K562 (cell line): Measurements from ENCODE around the gene BAIAP2. TPM values are rescaled to one million over a fixed set of nuclear protein-coding genes. Genes with fewer than 3 reads are reported as not detected.

Experiments used
- ATAC-seq: fragments of 200-7000 bp; cut with Tn5 transposase; 3 replicates; pipeline ENCODE4 v1.9.1; 2020; ENCODE audit warnings: moderate library complexity
- BruUV-seq: library from RNA; stranded (reverse); fragments of 400-500 nt; replicated peaks from 2 replicates; lab custom pipeline; 2021; lab: Mats Ljungman, UMichigan
- CTCF ChIA-PET: fragments of 300-600 bp; formaldehyde crosslinking; extraction: SDS; loops from one replicate; lab custom pipeline; 2021; ENCODE audit warnings: low intra/inter-chr PET ratio; lab: Yijun Ruan, JAX
- POLR2A ChIA-PET: fragments of 300-600, 350-650 bp; sonication (Branson Sonifier 250); formaldehyde crosslinking; extraction: SDS; loops from one replicate; lab custom pipeline; 2021; ENCODE audit warnings: antibody characterized with exemption, inconsistent platforms; lab: Yijun Ruan, JAX
- DNase-seq, 4 experiments: peaks; one replicate each; pipeline versions ENCODE4 v3.0.0 to v3.0.0-alpha.2; 2011 to 2018; ENCODE audit warnings: low spot score in 3 of 4, mixed read lengths in 3 of 4; ENCODE audit errors: extremely low read depth in 1 of 4
- FAIRE-seq: peaks from 2 replicates; lab custom pipeline; 2011; peaks lifted over from hg19 to GRCh38; lab: Jason Lieb, UNC
- H2AFZ ChIP-seq: 2 replicates; pipeline ENCODE4 v1.6.0; 2011; ENCODE audit warnings: low read depth, low read length, control low read depth, inconsistent platforms
- H3K27ac ChIP-seq: fragments of 200-600 bp; 3 replicates; pipeline ENCODE4 v1.8.0; 2011; ENCODE audit warnings: low read depth, mild to moderate bottlenecking, control low read depth, inconsistent platforms, low read length, moderate library complexity, mixed read lengths; ENCODE audit errors: extremely low read depth
- H3K27me3 ChIP-seq, 2 experiments: fragments of 300-600 bp in 1 of 2; 2 replicates in 1 of 2; 3 replicates in 1 of 2; pipeline versions ENCODE4 v1.6.0 to v1.8.0; 2011; ENCODE audit warnings: inconsistent platforms in 2 of 2, low read length in 2 of 2, mild to moderate bottlenecking in 1 of 2, mixed read lengths in 1 of 2, moderate library complexity in 1 of 2; ENCODE audit not compliant: control insufficient read depth in 2 of 2, insufficient read depth in 2 of 2
- H3K36me3 ChIP-seq: fragments of 300-600 bp; 3 replicates; pipeline ENCODE4 v1.8.0; 2011; ENCODE audit warnings: mild to moderate bottlenecking, low read length, inconsistent platforms; ENCODE audit not compliant: control insufficient read depth, insufficient read depth
- H3K4me1 ChIP-seq, 2 experiments: fragments of 200-600 bp in 1 of 2; replicated peaks in 1 of 2; 2 replicates in 1 of 2; 3 replicates in 1 of 2; pipeline versions ENCODE4 v1.5.1 to v1.8.0; 2011; ENCODE audit warnings: inconsistent platforms in 2 of 2, low read length in 2 of 2, mild to moderate bottlenecking in 1 of 2, mixed read lengths in 1 of 2, moderate library complexity in 1 of 2; ENCODE audit not compliant: control insufficient read depth in 2 of 2, insufficient read depth in 2 of 2
- H3K4me2 ChIP-seq: 2 replicates; pipeline ENCODE4 v1.6.1; 2011; ENCODE audit warnings: low read length, control low read depth, inconsistent platforms, mixed read lengths; ENCODE audit not compliant: insufficient read depth
- H3K4me3 ChIP-seq: fragments of 200-600 bp; sonication (generic), shearing (Covaris generic); 2 replicates; pipeline ENCODE4 v1.5.1; 2016; ENCODE audit warnings: control low read depth, inconsistent platforms
- H3K79me2 ChIP-seq: fragments of 200-600 bp; 3 replicates; pipeline ENCODE4 v1.8.0; 2011; ENCODE audit warnings: low read length, inconsistent platforms; ENCODE audit not compliant: control insufficient read depth, insufficient read depth
- H3K9ac ChIP-seq, 2 experiments: 2 replicates each; pipeline versions ENCODE4 v1.6.0 to v1.6.1; 2011; ENCODE audit warnings: low read depth in 2 of 2, low read length in 2 of 2, control low read depth in 1 of 2, inconsistent platforms in 1 of 2, mild to moderate bottlenecking in 1 of 2, mixed read lengths in 1 of 2; ENCODE audit not compliant: insufficient read depth in 1 of 2
- H3K9me1 ChIP-seq: one replicate; pipeline ENCODE4 v1.6.0; 2011; ENCODE audit warnings: inconsistent platforms, mild to moderate bottlenecking, low read length, moderate library complexity; ENCODE audit not compliant: control insufficient read depth, insufficient read depth
- H3K9me3 ChIP-seq: replicated peaks from 2 replicates; pipeline ENCODE4 v1.5.1; 2011; ENCODE audit warnings: low read depth, low read length, inconsistent platforms; ENCODE audit not compliant: control insufficient read depth, insufficient read depth
- H4K20me1 ChIP-seq: replicated peaks from 2 replicates; pipeline ENCODE4 v1.6.1; 2011; ENCODE audit warnings: low read length, inconsistent platforms, mixed read lengths; ENCODE audit not compliant: control insufficient read depth, insufficient read depth
- CCAR2 ChIP-seq: fragments of 200-400 bp; formaldehyde crosslinking; IDR thresholded peaks from 2 replicates; pipeline ENCODE4 v1.6.1; 2017; ENCODE audit warnings: mild to moderate bottlenecking, low read depth, low read length
- DDX20 ChIP-seq: fragments of 450-650 bp; IDR thresholded peaks from 2 replicates; pipeline ENCODE4 v1.6.1; 2016; ENCODE audit warnings: missing genetic modification characterization, low read depth, mild to moderate bottlenecking, missing compliant biosample characterization, moderate library complexity
- MCM3 ChIP-seq: fragments of 450-650 bp; IDR thresholded peaks from 2 replicates; pipeline ENCODE4 v1.6.1; 2016
- MXI1 ChIP-seq: IDR thresholded peaks from 2 replicates; pipeline ENCODE4 v1.6.1; 2011; ENCODE audit warnings: low read depth, mild to moderate bottlenecking, improper control_type of control experiment, low read length
- NBN ChIP-seq: fragments of 450-650 bp; IDR thresholded peaks from 2 replicates; pipeline ENCODE4 v1.6.1; 2016; ENCODE audit warnings: low read depth, mild to moderate bottlenecking
- NFE2L1 ChIP-seq: fragments of 450-650 bp; IDR thresholded peaks from 2 replicates; pipeline ENCODE4 v1.6.1; 2016; ENCODE audit warnings: missing genetic modification characterization, low read depth, mild to moderate bottlenecking, missing compliant biosample characterization, moderate library complexity, borderline replicate concordance
- NFYB ChIP-seq: IDR thresholded peaks from 2 replicates; pipeline ENCODE4 v1.6.1; 2011; ENCODE audit warnings: mild to moderate bottlenecking, moderate library complexity; ENCODE audit not compliant: insufficient read length; ENCODE audit errors: extremely low read depth
- SOX6 ChIP-seq: fragments of 450-650 bp; IDR thresholded peaks from 2 replicates; pipeline ENCODE4 v1.6.1; 2014; ENCODE audit warnings: mild to moderate bottlenecking
- XRCC3 ChIP-seq: fragments of 450-650 bp; IDR thresholded peaks from 2 replicates; pipeline ENCODE4 v1.6.1; 2017; ENCODE audit warnings: mild to moderate bottlenecking, moderate library complexity
- ZKSCAN1 ChIP-seq: fragments of 150-350 bp; IDR thresholded peaks from 2 replicates; pipeline ENCODE4 v1.6.1; 2016; ENCODE audit warnings: low read depth, low read length
- ZKSCAN8 ChIP-seq: fragments of 200-800 bp; sonication (Bioruptor generic); IDR thresholded peaks from 2 replicates; pipeline ENCODE4 v1.6.1; 2016; ENCODE audit warnings: missing genetic modification characterization, missing compliant biosample characterization
- ZNF586 ChIP-seq: fragments of 450-650 bp; formaldehyde crosslinking; conservative IDR thresholded peaks from 2 replicates; pipeline ENCODE4 v1.4.0; 2020; ENCODE audit warnings: mild to moderate bottlenecking, moderate library complexity
- WGBS: fragments of 100-300 bp; shearing (Covaris generic); methylation state at CpG from one replicate; pipeline ENCODE4 v1.1.6; 2016; ENCODE audit warnings: low coverage, mixed read lengths; ENCODE audit not compliant: insufficient coverage; ENCODE audit errors: missing lambda C conversion rate; 5-methylcytosine and 5-hydroxymethylcytosine counted together
- in situ Hi-C: fragments of 300-500 bp; cut with MboI; formaldehyde crosslinking; loops from 4 replicates; pipeline ENCODE4 v1.15.0; 2018; ENCODE audit warnings: inconsistent platforms, mixed read lengths
- intact Hi-C: fragments of 100-400 bp; cut with micrococcal nuclease; formaldehyde crosslinking; loops from 2 replicates; pipeline ENCODE4 v1.14.2; 2022
- polyA plus RNA-seq, 8 experiments: library from polyadenylated mRNA; depleted of rRNA in 4 of 8; stranded (reverse) in 5 of 8; unstranded in 3 of 8; fragments of >200 nt; fragmentation: Nextera tagmentation in 2 of 8; fragmentation: Illumina TruSeq in 1 of 8; extraction: Ambion mirVana in 2 of 8; extraction: Trizol in 1 of 8; gene quantifications; 2 replicates each; pipeline versions ENCODE4 v1.2.1 to v1.2.3, GENCODE V29; 2011 to 2014; ENCODE audit warnings: inconsistent platforms in 1 of 8, missing spikeins in 1 of 8
- total RNA-seq, 7 experiments: library from RNA; depleted of rRNA in 6 of 7; stranded (reverse); fragments of >200 nt in 6 of 7; fragmentation: Illumina TruSeq in 2 of 7; extraction: Trizol in 2 of 7; gene quantifications; 2 replicates each; pipeline versions ENCODE4 v1.2.1 to v1.2.3, GENCODE V29; 2011 to 2021; ENCODE audit warnings: low replicate concordance in 1 of 7
- TF ChIP-seq, protein P1 (sequence below): fragments of 250-450 bp; sonication (Bioruptor Pico); IDR thresholded peaks from 2 replicates; pipeline ENCODE4 v1.5.0; 2021
- TF ChIP-seq, protein P2 (sequence below): sonication (generic); formaldehyde crosslinking; IDR thresholded peaks from 2 replicates; pipeline ENCODE4 v1.8.0; 2022; ENCODE audit warnings: mild to moderate bottlenecking, missing genetic modification reagents
- TF ChIP-seq, protein P3 (sequence below), 3 experiments: IDR thresholded peaks in 2 of 3; conservative IDR thresholded peaks in 1 of 3; 2 replicates each; pipeline ENCODE4 v1.5.1; 2011 to 2012; ENCODE audit warnings: low read length in 3 of 3, mild to moderate bottlenecking in 3 of 3, control low read depth in 2 of 3, improper control_type of control experiment in 1 of 3, inconsistent platforms in 1 of 3, low read depth in 1 of 3, mixed read lengths in 1 of 3, moderate library complexity in 1 of 3; ENCODE audit not compliant: insufficient read depth in 2 of 3
- TF ChIP-seq, protein P4 (sequence below): fragments of 250-450 bp; sonication (Bioruptor Pico); IDR thresholded peaks from 2 replicates; pipeline ENCODE4 v1.4.0; 2020; ENCODE audit warnings: mild to moderate bottlenecking, moderate library complexity

The BAIAP2 gene
- total and polyA plus RNA-seq, 9 of the 15 experiments (the other 6 are each of a cell fraction or from before 2014, with no cell fraction given): 2.3 to 51.6 (median 18.4) TPM

DNA sequence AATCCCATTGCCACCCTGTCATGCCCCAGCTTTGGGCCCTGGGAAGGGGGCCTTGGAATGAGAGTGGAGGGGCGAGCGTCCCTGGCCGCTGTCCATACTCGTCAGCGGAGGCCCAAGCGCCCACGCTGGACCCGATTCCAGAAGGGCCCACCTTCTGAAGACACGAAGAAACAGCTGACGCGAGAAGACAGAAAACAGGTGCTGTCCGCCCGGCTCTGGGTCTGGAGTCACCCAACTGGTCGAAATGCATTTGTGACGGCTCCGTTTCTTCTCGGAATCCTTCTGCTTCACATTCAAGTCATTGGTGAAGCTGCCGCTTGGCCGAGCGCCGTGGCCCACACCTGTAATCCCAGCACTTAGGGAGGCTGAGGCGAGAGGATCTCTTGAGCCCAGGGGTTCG lies 77.5 kb downstream of the BAIAP2 start:
- H4K20me1 ChIP-seq: 0 out of 2 replicates have a peak, but pooled peaks cover 6% of the 10 kb centered on the region
- no peaks in the 10 kb centered on the region for H3K27me3 ChIP-seq
- FAIRE-seq: no peak
- H3K4me3 ChIP-seq: no peak overlapping the region
- H3K9ac ChIP-seq: peak overlapping the region in 1 of 2 experiments; percentile 28; a peak in 1 of 4 replicates
- POLR2A ChIA-PET: interaction anchor here (0.6 to 1.2 kb wide), 3 partner anchors 14 to 126 kb away, joined by 3 to 5 read pairs (median 3); partner anchors contain the start of genes NDUFAF8 and TEPSIN
- no peaks in the 10 kb centered on the region for H3K79me2 ChIP-seq
- in situ Hi-C loops: no loop called here
- H3K27ac ChIP-seq: no peak overlapping the region
- no peak for TF ChIP-seq ZKSCAN8 (CRISPR knock-in tag)
- no peak for TF ChIP-seq CCAR2
- TF ChIP-seq, protein P1, sequence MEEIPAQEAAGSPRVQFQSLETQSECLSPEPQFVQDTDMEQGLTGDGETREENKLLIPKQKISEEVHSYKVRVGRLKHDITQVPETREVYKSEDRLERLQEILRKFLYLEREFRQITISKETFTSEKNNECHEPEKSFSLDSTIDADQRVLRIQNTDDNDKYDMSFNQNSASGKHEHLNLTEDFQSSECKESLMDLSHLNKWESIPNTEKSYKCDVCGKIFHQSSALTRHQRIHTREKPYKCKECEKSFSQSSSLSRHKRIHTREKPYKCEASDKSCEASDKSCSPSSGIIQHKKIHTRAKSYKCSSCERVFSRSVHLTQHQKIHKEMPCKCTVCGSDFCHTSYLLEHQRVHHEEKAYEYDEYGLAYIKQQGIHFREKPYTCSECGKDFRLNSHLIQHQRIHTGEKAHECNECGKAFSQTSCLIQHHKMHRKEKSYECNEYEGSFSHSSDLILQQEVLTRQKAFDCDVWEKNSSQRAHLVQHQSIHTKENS: no peak
- no peak for TF ChIP-seq NFE2L1 (tag)
- TF ChIP-seq, protein P2, sequence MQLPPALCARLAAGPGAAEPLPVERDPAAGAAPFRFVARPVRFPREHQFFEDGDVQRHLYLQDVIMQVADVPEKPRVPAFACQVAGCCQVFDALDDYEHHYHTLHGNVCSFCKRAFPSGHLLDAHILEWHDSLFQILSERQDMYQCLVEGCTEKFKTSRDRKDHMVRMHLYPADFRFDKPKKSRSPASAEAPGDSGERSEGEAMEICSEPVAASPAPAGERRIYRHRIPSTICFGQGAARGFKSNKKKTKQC: no peak
- no peak for TF ChIP-seq DDX20 (tag)
- TF ChIP-seq MXI1: no peak
- TF ChIP-seq, protein P3, sequence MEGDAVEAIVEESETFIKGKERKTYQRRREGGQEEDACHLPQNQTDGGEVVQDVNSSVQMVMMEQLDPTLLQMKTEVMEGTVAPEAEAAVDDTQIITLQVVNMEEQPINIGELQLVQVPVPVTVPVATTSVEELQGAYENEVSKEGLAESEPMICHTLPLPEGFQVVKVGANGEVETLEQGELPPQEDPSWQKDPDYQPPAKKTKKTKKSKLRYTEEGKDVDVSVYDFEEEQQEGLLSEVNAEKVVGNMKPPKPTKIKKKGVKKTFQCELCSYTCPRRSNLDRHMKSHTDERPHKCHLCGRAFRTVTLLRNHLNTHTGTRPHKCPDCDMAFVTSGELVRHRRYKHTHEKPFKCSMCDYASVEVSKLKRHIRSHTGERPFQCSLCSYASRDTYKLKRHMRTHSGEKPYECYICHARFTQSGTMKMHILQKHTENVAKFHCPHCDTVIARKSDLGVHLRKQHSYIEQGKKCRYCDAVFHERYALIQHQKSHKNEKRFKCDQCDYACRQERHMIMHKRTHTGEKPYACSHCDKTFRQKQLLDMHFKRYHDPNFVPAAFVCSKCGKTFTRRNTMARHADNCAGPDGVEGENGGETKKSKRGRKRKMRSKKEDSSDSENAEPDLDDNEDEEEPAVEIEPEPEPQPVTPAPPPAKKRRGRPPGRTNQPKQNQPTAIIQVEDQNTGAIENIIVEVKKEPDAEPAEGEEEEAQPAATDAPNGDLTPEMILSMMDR (IDR thresholded peaks at IDR 0.05 in 2 of 3, conservative IDR thresholded peaks at IDR 0.05 in 1 of 3; ENCODE audit: insufficient read depth in 2 of 3, low read depth in 1 of 3, low read length in 3 of 3): no peak
- TF ChIP-seq, protein P4, sequence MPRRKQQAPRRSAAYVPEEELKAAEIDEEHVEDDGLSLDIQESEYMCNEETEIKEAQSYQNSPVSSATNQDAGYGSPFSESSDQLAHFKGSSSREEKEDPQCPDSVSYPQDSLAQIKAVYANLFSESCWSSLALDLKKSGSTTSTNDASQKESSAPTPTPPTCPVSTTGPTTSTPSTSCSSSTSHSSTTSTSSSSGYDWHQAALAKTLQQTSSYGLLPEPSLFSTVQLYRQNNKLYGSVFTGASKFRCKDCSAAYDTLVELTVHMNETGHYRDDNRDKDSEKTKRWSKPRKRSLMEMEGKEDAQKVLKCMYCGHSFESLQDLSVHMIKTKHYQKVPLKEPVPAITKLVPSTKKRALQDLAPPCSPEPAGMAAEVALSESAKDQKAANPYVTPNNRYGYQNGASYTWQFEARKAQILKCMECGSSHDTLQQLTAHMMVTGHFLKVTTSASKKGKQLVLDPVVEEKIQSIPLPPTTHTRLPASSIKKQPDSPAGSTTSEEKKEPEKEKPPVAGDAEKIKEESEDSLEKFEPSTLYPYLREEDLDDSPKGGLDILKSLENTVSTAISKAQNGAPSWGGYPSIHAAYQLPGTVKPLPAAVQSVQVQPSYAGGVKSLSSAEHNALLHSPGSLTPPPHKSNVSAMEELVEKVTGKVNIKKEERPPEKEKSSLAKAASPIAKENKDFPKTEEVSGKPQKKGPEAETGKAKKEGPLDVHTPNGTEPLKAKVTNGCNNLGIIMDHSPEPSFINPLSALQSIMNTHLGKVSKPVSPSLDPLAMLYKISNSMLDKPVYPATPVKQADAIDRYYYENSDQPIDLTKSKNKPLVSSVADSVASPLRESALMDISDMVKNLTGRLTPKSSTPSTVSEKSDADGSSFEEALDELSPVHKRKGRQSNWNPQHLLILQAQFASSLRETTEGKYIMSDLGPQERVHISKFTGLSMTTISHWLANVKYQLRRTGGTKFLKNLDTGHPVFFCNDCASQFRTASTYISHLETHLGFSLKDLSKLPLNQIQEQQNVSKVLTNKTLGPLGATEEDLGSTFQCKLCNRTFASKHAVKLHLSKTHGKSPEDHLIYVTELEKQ (CRISPR knock-in tag): no peak
- no peak for TF ChIP-seq NBN
- TF ChIP-seq ZNF586 (CRISPR knock-in tag): no peak
- no peak for TF ChIP-seq XRCC3
- no peak for TF ChIP-seq MCM3
- TF ChIP-seq ZKSCAN1: no peak
- no peak for TF ChIP-seq SOX6
- no peak for TF ChIP-seq NFYB
- TF ChIP-seq, all 486 proteins: peak for 0
- DNase-seq (no peak), ATAC-seq (no peak)
- CTCF ChIA-PET: interaction anchor here (1.2 kb wide), 1 partner anchor 11 kb away, joined by 6 read pairs; no protein-coding TSS in a partner anchor
- WGBS: 96% methylated on average over 23 of the region's 23 CpGs
- intact Hi-C loops: no loop called here
- peaks cover 18% of the 10 kb centered on the region; the same call in 1 of the 3 replicates for H3K36me3 ChIP-seq
- BruUV-seq: no TSS peak
- H3K4me1 ChIP-seq: peaks cover 7 to 71% of the 10 kb centered on the region in 2 experiments
- H3K4me2 ChIP-seq: no peak overlapping the region
- H2AFZ ChIP-seq: no peak overlapping the region
- H3K9me3 ChIP-seq: no peaks in the 10 kb centered on the region
- peaks cover 2% of the 10 kb centered on the region for H3K9me1 ChIP-seq
